GM12873 (cell line): ENCODE data around the gene PRKRIP1.

ENCODE experiments used
- TF ChIP-seq, protein P1 (sequence below): IDR thresholded peaks from 2 replicates; pipeline ENCODE4 v1.5.1; 2012; ENCODE audit warnings: low read depth, mild to moderate bottlenecking, moderate library complexity, low read length, control low read depth; ENCODE audit not compliant: insufficient read depth; ENCODE audit errors: missing control alignments

Gene PRKRIP1

DNA sequence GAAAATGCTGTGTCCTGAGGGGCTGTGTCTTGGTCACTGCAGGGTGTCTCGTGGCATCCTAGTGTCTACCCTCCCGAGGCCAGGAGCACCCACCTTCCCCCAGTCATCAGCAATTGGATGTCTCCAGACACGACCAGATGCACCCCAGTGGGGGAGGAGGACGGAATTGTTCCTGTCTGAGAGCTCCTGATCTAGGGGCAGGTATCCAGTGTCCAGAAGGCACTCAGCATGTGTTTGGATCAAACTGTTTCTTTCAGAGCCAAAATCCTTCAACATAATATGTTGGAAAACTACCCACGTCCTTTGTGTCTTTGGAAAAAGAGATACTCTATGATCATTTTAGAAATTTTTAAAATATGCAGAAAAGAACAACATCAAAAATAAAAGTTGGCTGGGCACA lies 16.9 kb downstream of the PRKRIP1 start:
- TF ChIP-seq, protein P1, sequence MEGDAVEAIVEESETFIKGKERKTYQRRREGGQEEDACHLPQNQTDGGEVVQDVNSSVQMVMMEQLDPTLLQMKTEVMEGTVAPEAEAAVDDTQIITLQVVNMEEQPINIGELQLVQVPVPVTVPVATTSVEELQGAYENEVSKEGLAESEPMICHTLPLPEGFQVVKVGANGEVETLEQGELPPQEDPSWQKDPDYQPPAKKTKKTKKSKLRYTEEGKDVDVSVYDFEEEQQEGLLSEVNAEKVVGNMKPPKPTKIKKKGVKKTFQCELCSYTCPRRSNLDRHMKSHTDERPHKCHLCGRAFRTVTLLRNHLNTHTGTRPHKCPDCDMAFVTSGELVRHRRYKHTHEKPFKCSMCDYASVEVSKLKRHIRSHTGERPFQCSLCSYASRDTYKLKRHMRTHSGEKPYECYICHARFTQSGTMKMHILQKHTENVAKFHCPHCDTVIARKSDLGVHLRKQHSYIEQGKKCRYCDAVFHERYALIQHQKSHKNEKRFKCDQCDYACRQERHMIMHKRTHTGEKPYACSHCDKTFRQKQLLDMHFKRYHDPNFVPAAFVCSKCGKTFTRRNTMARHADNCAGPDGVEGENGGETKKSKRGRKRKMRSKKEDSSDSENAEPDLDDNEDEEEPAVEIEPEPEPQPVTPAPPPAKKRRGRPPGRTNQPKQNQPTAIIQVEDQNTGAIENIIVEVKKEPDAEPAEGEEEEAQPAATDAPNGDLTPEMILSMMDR: no peak

DNA sequence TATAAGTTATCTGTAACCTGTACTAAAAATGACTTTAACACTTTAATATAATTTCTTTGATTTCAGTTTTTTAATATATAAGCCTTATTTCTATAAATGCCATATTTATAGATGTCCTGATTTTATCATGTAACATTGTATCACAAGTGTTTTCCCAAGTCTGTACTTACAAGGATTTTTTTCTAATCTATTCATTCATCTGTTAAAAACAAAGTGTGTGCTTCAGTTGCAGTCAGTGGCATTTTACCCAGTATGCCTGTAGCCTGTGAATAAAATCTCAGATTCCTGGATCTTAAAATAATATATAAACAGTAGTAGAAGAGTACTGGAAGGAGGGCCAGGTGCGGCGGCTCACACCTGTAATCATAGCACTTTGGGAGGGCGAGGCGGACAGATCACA lies 17.4 kb downstream of the PRKRIP1 start:
- TF ChIP-seq, protein P1: no peak

DNA sequence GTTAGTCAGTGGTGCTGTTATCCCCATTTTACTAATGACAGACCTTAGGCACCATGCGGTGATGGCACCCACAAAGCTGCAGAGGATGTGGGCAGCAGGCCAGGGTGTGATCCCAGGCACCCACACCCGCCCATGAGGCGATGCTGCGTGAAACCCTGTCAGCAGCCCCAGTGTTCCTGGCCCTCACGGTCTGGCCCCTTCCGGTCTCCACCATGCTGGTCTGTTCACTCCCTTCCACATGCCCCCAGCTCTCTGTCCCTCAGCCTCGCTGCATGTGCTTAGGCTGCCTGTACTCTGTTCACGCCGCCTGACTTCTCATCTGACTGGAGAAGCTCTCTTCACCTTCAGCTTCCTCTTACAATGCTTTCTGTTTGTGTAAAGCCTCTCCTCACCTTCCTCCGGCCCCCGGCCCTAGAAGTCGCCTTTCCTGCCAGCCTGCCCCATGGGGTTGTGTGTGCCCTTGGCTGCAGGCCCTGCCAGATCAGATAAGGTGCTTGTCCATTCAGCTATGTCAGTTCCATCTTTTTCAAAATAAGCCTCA lies 19.6 kb downstream of the PRKRIP1 start:
- TF ChIP-seq, protein P1: no peak

DNA sequence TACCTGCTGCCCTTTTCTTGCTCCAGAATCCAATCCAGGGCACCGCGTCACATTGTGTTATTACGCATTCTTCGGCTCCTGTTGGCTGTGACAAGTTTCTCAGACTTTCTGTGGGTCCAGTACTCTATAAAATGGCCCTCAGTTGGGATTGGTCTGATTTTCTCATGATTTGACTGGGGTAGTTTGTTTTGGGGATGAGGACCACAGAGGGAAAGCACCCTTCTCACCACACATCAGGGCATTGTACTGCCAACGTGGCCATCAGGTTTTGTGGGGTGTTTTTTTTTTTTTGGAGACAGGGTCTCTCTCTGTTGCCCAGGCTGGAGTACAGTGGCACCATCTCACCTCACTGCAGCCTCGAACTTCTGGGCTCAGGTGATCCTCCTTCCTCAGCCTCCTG lies 20.2 kb downstream of the PRKRIP1 start:
- TF ChIP-seq, protein P1: no peak

DNA sequence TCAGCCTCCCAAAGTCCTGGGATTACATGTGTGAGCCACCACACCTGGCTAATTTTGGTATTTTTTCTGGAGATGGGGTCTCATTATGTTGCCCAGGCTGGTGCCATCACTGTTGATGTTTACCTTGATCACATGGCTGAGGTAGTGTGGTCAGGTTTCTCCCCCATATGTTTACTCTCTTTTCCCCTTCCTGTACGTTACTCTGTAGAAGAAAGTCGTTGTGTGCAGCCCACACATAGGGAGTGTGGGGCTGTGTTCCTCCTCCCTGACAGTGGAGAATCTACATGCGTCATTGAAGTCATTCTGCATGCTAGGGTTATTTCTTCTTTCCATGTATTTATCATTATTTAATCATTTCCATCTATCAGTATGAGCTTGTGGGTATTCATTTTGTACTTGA lies 20.9 kb downstream of the PRKRIP1 start:
- TF ChIP-seq, protein P1: no peak

DNA sequence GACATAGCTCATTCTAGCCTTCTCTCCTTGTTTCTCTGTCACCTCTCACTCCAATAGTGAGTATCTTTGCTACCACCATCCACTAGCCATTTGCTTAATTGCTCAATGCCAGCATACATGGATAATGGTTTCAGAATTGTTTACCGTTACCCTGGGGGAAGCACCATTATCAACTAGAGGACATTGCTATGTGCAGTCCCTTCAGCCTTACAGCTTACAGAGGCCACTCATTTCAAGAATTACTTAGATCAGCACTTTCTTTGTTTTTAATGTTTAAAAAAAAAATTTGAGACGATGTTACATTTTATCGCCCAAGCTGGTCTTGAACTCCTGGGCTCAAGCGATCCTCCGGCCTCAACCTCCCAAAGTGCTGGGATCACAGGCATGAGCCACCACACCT lies 22.4 kb downstream of the PRKRIP1 start:
- TF ChIP-seq, protein P1: no peak

DNA sequence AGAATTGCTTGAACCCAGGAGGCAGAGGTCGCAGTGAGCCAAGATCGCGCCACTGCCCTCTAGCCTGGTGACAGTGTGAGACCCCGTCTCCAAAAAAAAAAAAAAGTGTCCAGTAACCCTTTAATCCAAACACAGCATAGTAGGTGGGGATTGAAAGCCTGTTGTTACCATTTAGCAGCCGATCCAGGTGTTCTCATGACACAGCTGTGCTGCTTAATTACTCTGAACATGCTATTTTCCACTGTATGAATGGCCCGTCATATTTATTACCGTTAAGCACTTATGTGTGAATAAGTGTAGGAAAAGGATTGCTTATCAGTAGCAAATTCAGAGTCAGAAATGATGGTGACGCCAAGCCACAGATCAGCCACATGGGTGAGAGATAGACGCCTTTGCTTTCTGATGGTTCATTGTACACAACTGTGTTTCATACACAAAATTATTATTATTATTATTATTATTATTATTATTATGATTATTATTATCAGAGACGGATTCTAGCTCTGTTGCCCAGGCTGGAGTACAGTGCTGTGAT lies 25.6 kb downstream of the PRKRIP1 start:
- TF ChIP-seq, protein P1: no peak
